ENCODE data around the gene SLX4IP. TPM values are rescaled to one million over a fixed set of nuclear protein-coding genes. Genes with fewer than 3 reads are reported as not detected.

Gene SLX4IP
- total RNA-seq, 2 donors from 2014 or later: 4.7 to 5.8 TPM

DNA sequence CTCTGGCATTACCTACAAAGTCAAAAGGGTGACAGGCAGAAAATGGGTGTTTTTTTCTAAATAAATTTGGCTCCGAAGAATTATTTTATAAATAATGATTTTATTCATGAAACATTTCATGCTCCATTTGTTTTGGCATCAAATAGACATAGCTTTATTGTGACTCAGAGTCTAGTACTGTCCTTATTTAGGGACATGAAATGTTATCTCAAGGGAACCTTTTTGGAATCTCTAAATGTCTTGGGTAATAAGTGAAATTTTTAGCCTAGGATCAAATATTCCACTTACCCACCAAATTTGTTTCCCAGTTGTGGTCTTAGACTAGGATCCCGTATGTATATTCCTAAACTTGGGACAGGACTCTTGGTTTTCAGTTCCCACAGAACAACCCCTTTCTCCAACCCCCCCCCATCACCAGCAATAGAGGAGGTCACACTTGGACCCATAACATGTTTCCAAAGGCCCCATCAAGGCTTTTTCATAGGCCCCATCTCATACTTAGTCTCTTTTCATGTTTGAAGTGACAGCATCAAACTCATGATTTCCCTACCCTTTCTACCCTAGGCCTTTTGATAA is 156.9 kb downstream of the SLX4IP start:
- ATAC-seq (ENCODE audit: insufficient number of reproducible peaks, low FRiP score, low read depth): peak; percentile 71
- H3K27ac ChIP-seq: peak overlapping the region; percentile 80 to 86

DNA sequence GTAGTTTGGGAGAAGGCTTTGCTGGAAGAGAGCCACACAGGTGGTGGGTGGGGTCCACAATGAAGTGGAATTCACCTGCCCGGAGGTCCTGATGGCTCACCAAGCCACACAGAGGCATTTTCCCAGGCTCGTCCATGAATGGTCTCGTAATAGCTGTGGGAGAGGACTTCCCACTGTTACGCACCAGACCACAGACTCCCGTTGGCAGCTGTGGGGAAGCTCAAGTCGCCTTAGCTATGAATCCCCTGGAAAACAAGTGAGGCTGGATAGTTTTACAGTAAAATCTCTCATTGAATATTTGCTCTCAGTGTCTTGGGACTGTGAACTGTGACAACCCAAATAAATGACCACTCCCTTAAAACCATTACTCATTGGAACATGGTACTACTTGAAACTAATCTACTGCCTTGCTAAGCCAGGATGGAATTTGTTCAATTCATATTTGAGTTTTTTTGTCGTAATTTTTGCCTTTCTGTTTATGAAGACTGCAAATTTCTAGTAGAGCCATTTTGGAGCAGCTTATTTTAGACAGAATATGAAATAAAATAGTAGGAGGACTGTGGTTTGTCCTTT is 159.3 kb downstream of the SLX4IP start:
- Histone ChIP-seq H3K4me1 (ENCODE audit: control insufficient read depth in 1 of 2, low read depth in 2 of 2) (peaks cover 37 to 73% of the 10 kb centered on the region in 2 donors), H3K36me3 (no peaks in the 10 kb centered on the region), H3K27ac (peak overlapping the region; percentile 80 to 86), H3K9me3 (no peaks in the 10 kb centered on the region), H3K4me3 (no peak overlapping the region), H3K27me3 (replicated peaks; ENCODE audit: insufficient read depth) (no peaks in the 10 kb centered on the region)
- ATAC-seq (ENCODE audit: insufficient number of reproducible peaks, low FRiP score, low read depth): no peak
- DNase-seq (ENCODE audit: low spot score): no peak
- TF ChIP-seq, protein P1, sequence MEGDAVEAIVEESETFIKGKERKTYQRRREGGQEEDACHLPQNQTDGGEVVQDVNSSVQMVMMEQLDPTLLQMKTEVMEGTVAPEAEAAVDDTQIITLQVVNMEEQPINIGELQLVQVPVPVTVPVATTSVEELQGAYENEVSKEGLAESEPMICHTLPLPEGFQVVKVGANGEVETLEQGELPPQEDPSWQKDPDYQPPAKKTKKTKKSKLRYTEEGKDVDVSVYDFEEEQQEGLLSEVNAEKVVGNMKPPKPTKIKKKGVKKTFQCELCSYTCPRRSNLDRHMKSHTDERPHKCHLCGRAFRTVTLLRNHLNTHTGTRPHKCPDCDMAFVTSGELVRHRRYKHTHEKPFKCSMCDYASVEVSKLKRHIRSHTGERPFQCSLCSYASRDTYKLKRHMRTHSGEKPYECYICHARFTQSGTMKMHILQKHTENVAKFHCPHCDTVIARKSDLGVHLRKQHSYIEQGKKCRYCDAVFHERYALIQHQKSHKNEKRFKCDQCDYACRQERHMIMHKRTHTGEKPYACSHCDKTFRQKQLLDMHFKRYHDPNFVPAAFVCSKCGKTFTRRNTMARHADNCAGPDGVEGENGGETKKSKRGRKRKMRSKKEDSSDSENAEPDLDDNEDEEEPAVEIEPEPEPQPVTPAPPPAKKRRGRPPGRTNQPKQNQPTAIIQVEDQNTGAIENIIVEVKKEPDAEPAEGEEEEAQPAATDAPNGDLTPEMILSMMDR (IDR thresholded peaks at IDR 0.05): no peak

More for the DNA sequence above, 156.9 kb downstream of the SLX4IP start:
- TF ChIP-seq, protein P1 (IDR thresholded peaks at IDR 0.05): no peak
- Histone ChIP-seq H3K9me3 (no peaks in the 10 kb centered on the region), H3K4me3 (no peak overlapping the region), H3K4me1 (ENCODE audit: control insufficient read depth in 1 of 2, low read depth in 2 of 2) (peaks cover 41 to 89% of the 10 kb centered on the region in 2 donors), H3K36me3 (no peaks in the 10 kb centered on the region), H3K27me3 (replicated peaks; ENCODE audit: insufficient read depth) (no peaks in the 10 kb centered on the region)
- DNase-seq (ENCODE audit: low spot score): no peak

DNA sequence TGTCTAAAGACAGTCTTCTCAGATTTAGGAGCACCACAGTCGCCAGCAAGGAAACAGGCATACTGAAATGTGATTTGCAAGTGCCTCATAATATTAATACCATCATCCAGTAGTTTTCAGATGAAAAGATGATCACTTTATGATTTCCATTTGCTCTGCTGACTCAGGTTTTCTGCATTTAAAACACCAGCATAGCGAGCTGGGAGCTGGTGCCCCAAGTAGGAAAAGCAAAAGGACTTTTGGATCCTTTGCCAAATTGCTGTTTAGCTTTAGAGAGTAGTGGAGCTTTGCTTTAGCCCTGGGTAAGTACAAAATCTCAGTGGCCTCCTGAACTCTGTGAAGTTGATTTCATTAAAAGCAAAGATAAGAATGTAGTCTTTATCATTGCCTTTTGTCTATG is 160.2 kb downstream of the SLX4IP start:
- H3K9me3 ChIP-seq: no peaks in the 10 kb centered on the region
- DNase-seq (ENCODE audit: low spot score) (no peak), ATAC-seq (ENCODE audit: insufficient number of reproducible peaks, low FRiP score, low read depth) (no peak)
- H3K36me3 ChIP-seq: no peaks in the 10 kb centered on the region
- peaks cover 36 to 70% of the 10 kb centered on the region in 2 donors for H3K4me1 ChIP-seq (ENCODE audit: control insufficient read depth in 1 of 2, low read depth in 2 of 2)
- TF ChIP-seq, protein P1 (IDR thresholded peaks at IDR 0.05): no peak
- H3K4me3 ChIP-seq: no peak overlapping the region
- H3K27me3 ChIP-seq (replicated peaks; ENCODE audit: insufficient read depth): no peaks in the 10 kb centered on the region
- H3K27ac ChIP-seq: peak overlapping the region; percentile 80 to 86

DNA sequence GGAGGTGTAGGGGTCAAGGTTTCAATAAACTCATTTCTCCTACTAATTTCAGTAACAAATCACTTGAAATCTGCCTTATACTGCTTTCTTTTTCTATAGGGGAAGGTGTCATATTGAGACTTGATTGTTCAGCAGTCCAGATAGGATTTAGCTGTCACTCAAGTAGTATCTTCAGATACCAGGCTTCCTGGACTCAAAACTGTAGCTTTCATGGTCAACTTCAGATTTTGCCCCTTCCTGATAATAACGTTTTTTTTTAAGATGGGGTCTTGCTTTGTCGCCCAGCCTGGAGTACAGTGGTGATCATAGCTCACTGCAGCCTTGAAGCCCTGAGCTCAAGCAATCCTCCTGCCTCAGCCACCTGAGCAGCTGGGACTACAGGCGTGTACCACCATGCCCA is 160.9 kb downstream of the SLX4IP start:
- ATAC-seq (ENCODE audit: insufficient number of reproducible peaks, low FRiP score, low read depth) (no peak), DNase-seq (ENCODE audit: low spot score) (no peak)
- Histone ChIP-seq H3K36me3 (no peaks in the 10 kb centered on the region), H3K9me3 (no peaks in the 10 kb centered on the region), H3K27ac (peak overlapping the region in 1 of 2 donors; percentile 86), H3K4me1 (ENCODE audit: control insufficient read depth in 1 of 2, low read depth in 2 of 2) (peaks cover 28 to 63% of the 10 kb centered on the region in 2 donors), H3K27me3 (replicated peaks; ENCODE audit: insufficient read depth) (no peaks in the 10 kb centered on the region), H3K4me3 (no peak overlapping the region)
- TF ChIP-seq, protein P1 (IDR thresholded peaks at IDR 0.05): no peak

DNA sequence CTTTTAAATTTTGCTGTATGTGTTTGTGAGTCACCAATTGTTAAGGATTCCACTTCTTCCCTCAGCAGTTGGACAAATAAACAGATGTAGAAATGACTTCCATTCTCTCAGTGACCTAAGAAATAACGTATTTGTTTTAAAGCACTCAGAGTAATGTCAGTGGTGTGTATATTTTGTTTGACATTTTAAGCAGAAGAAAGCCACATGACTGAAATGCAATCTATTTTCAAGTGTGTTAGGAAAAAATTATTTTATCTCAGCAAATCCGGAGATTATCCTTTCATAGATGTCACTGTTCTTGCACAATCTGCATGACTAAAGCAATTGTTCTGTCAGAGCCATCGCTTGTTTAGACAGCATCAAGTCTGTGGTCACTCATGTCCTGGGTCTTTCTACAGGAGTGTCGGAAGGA is 161.6 kb downstream of the SLX4IP start:
- TF ChIP-seq, protein P1 (IDR thresholded peaks at IDR 0.05): no peak
- peaks cover 21 to 55% of the 10 kb centered on the region in 2 donors for H3K4me1 ChIP-seq (ENCODE audit: control insufficient read depth in 1 of 2, low read depth in 2 of 2)
- DNase-seq (ENCODE audit: low spot score) (no peak), ATAC-seq (ENCODE audit: insufficient number of reproducible peaks, low FRiP score, low read depth) (no peak)
- no peak overlapping the region for H3K27ac ChIP-seq
- H3K27me3 ChIP-seq (replicated peaks; ENCODE audit: insufficient read depth): no peaks in the 10 kb centered on the region
- no peaks in the 10 kb centered on the region for H3K36me3 ChIP-seq
- no peak overlapping the region for H3K4me3 ChIP-seq
- H3K9me3 ChIP-seq: no peaks in the 10 kb centered on the region
